Neural progenitor cell (in vitro differentiated cells): Measurements from ENCODE around the gene RIPOR1. TPM values are rescaled to one million over a fixed set of nuclear protein-coding genes. Genes with fewer than 3 reads are reported as not detected.

ENCODE experiments used
- DNase-seq: peaks from one replicate; pipeline ENCODE4 v3.0.0-alpha.2; 2016; ENCODE audit warnings: low spot score
- H2AFZ ChIP-seq: fragments of 200-600 bp; sonication (generic); replicated peaks from 2 replicates; pipeline ENCODE4 v1.6.1; 2016; ENCODE audit warnings: antibody characterized with exemption
- H3F3A ChIP-seq: fragments of 200-600 bp; sonication (generic); 2 replicates; pipeline ENCODE4 v1.6.1; 2016; ENCODE audit warnings: antibody characterized with exemption, low read depth
- H3K27ac ChIP-seq: fragments of 200-600 bp; sonication (generic); 2 replicates; pipeline ENCODE4 v1.5.1; 2016; ENCODE audit warnings: mild to moderate bottlenecking
- H3K27me3 ChIP-seq: fragments of 200-600 bp; sonication (generic); 2 replicates; pipeline ENCODE4 v1.6.1; 2016; ENCODE audit warnings: mild to moderate bottlenecking, moderate library complexity
- H3K36me3 ChIP-seq: fragments of 200-600 bp; sonication (generic); 2 replicates; pipeline ENCODE4 v1.5.1; 2016
- H3K4me1 ChIP-seq: fragments of 200-600 bp; sonication (generic); 2 replicates; pipeline ENCODE4 v1.6.1; 2016; ENCODE audit warnings: mixed run types
- H3K4me2 ChIP-seq: fragments of 200-600 bp; sonication (generic); 2 replicates; pipeline ENCODE4 v1.6.1; 2016
- H3K4me3 ChIP-seq: fragments of 200-600 bp; sonication (generic); 2 replicates; pipeline ENCODE4 v1.5.1; 2016
- H3K79me2 ChIP-seq: fragments of 200-600 bp; sonication (generic); 2 replicates; pipeline ENCODE4 v1.6.1; 2016; ENCODE audit warnings: low read depth
- H3K9ac ChIP-seq: fragments of 200-600 bp; sonication (generic); 2 replicates; pipeline ENCODE4 v1.6.1; 2016
- H3K9me3 ChIP-seq: fragments of 200-600 bp; sonication (generic); 2 replicates; pipeline ENCODE4 v1.5.1; 2016; ENCODE audit warnings: low read depth
- H4K20me1 ChIP-seq: fragments of 200-600 bp; sonication (generic); 2 replicates; pipeline ENCODE4 v1.6.1; 2016; ENCODE audit warnings: low read depth
- H3K27ac Mint-ChIP-seq: 3 replicates; pipeline ENCODE4 v1.8.0; 2021; ENCODE audit warnings: mixed read lengths
- H3K27me3 Mint-ChIP-seq: 2 replicates; pipeline ENCODE4 v1.8.0; 2022; ENCODE audit warnings: low read depth, mild to moderate bottlenecking, inconsistent platforms, moderate library complexity, mixed read lengths; ENCODE audit not compliant: insufficient read depth
- H3K36me3 Mint-ChIP-seq: 3 replicates; pipeline ENCODE4 v1.8.0; 2021; ENCODE audit warnings: mixed read lengths
- H3K4me1 Mint-ChIP-seq: 3 replicates; pipeline ENCODE4 v1.8.0; 2021; ENCODE audit warnings: mixed read lengths
- H3K4me3 Mint-ChIP-seq: 3 replicates; pipeline ENCODE4 v1.8.0; 2021; ENCODE audit warnings: mild to moderate bottlenecking, moderate library complexity, mixed read lengths
- H3K9me3 Mint-ChIP-seq: 3 replicates; pipeline ENCODE4 v1.8.0; 2020; ENCODE audit warnings: mixed read lengths
- CTCF ChIP-seq: fragments of 200-600 bp; sonication (generic); IDR thresholded peaks from 2 replicates; pipeline ENCODE4 v1.5.1; 2017; ENCODE audit warnings: antibody characterized with exemption, mild to moderate bottlenecking
- EZH2 ChIP-seq: fragments of 200-600 bp; sonication (generic); IDR thresholded peaks from 2 replicates; pipeline ENCODE4 v1.6.1; 2017; ENCODE audit warnings: antibody characterized with exemption, mild to moderate bottlenecking, moderate library complexity
- EZH2phosphoT487 ChIP-seq: fragments of 200-600 bp; sonication (generic); IDR thresholded peaks from 2 replicates; pipeline ENCODE4 v1.6.1; 2017; ENCODE audit warnings: antibody characterized with exemption
- total RNA-seq: library from RNA; depleted of rRNA; stranded (reverse); fragments of >200 nt; gene quantifications from 2 replicates; pipeline ENCODE4 v1.2.3, GENCODE V29; 2015; ENCODE audit warnings: low replicate concordance

RIPOR1 gene
- total RNA-seq, 1 donor from 2014 or later = 13.5 TPM

- Mint-ChIP-seq H3K4me3 (no peak overlapping the region), H3K36me3 (peaks cover 21% of the 10 kb centered on the region)
- no peaks in the 10 kb centered on the region for H3K36me3 ChIP-seq
Observed at GRCh38 chr16:67543582-67543981, 15.0 kb downstream of the RIPOR1 start.

GRCh38 chr16:67544329-67544841 lies 15.8 kb downstream of the RIPOR1 start:
- Mint-ChIP-seq H3K27ac (no peak overlapping the region), H3K36me3 (peaks cover 16% of the 10 kb centered on the region), H3K9me3 (no peaks in the 10 kb centered on the region), H3K4me1 (no peaks in the 10 kb centered on the region), H3K27me3 (peaks cover 4% of the 10 kb centered on the region), H3K4me3 (no peak overlapping the region)
- Histone ChIP-seq H3K4me3 (no peak overlapping the region), H3K36me3 (no peaks in the 10 kb centered on the region), H3K9ac (no peak overlapping the region), H3K79me2 (no peaks in the 10 kb centered on the region), H3K27me3 (peaks cover 11% of the 10 kb centered on the region), H2AFZ (no peak overlapping the region), H3K9me3 (no peaks in the 10 kb centered on the region), H4K20me1 (peaks cover 40% of the 10 kb centered on the region), H3K4me1 (no peaks in the 10 kb centered on the region), H3F3A (peaks cover 11% of the 10 kb centered on the region), H3K27ac (no peak overlapping the region), H3K4me2 (no peak overlapping the region)
- TF ChIP-seq CTCF (no peak), EZH2phosphoT487 (no peak), EZH2 (no peak)
- DNase-seq = no peak

More at GRCh38 chr16:67543582-67543981, 15.0 kb downstream of the RIPOR1 start:
- Mint-ChIP-seq H3K27me3 (peaks cover 7% of the 10 kb centered on the region), H3K27ac (no peak overlapping the region), H3K9me3 (no peaks in the 10 kb centered on the region), H3K4me1 (peaks cover 5% of the 10 kb centered on the region)
- no peak overlapping the region for H3K4me3 ChIP-seq
- H3K27me3 ChIP-seq = peaks cover 19% of the 10 kb centered on the region
- H3K27ac ChIP-seq = no peak overlapping the region
- no peak overlapping the region for H3K4me2 ChIP-seq
- H3K9ac ChIP-seq = no peak overlapping the region
- no peak for DNase-seq
- H3K9me3 ChIP-seq = no peaks in the 10 kb centered on the region
- H3K79me2 ChIP-seq = no peaks in the 10 kb centered on the region
- TF ChIP-seq EZH2phosphoT487 (no peak), CTCF (no peak), EZH2 (no peak)
- no peak overlapping the region for H2AFZ ChIP-seq
- H3F3A ChIP-seq = peaks cover 19% of the 10 kb centered on the region
- H3K4me1 ChIP-seq = peaks cover 3% of the 10 kb centered on the region
- H4K20me1 ChIP-seq = peaks cover 48% of the 10 kb centered on the region

- no peak overlapping the region for H3K4me2 ChIP-seq
- H3K36me3 ChIP-seq = no peaks in the 10 kb centered on the region
- H3K9ac ChIP-seq = no peak overlapping the region
- peaks cover 2% of the 10 kb centered on the region for H3K4me1 Mint-ChIP-seq
- H3K9me3 Mint-ChIP-seq = no peaks in the 10 kb centered on the region
- no peak overlapping the region for H3K4me3 Mint-ChIP-seq
- no peaks in the 10 kb centered on the region for H3K79me2 ChIP-seq
- peaks cover 4% of the 10 kb centered on the region for H3K27me3 ChIP-seq
- H2AFZ ChIP-seq = no peak overlapping the region
- H4K20me1 ChIP-seq = peaks cover 34% of the 10 kb centered on the region
- no peak overlapping the region for H3K27ac ChIP-seq
- peaks cover 19% of the 10 kb centered on the region for H3K36me3 Mint-ChIP-seq
- peaks cover 8% of the 10 kb centered on the region for H3F3A ChIP-seq
- no peaks in the 10 kb centered on the region for H3K4me1 ChIP-seq
- no peak overlapping the region for H3K4me3 ChIP-seq
- H3K27me3 Mint-ChIP-seq = peaks cover 2% of the 10 kb centered on the region
- no peaks in the 10 kb centered on the region for H3K9me3 ChIP-seq
- H3K27ac Mint-ChIP-seq = no peak overlapping the region
- TF ChIP-seq EZH2 = no peak
- TF ChIP-seq CTCF = no peak
- TF ChIP-seq EZH2phosphoT487 = no peak
- DNase-seq = no peak
Observed at GRCh38 chr16:67544844-67545664, 16.4 kb downstream of the RIPOR1 start.
